ENCODE data around the gene PDCD11.

- no peak for TF ChIP-seq CTCF (IDR thresholded peaks at IDR 0.05)
- TF ChIP-seq POLR2A (IDR thresholded peaks at IDR 0.05): no peak
Measured at GRCh38 chr10:103479135-103479534, 82.7 kb downstream of the PDCD11 start, which contains the start of gene CALHM3.

Measured in Peyer's patch (tissue), 4 donors.